Panc1 (cell line): Measurements from ENCODE around the gene TMEM91. TPM values are rescaled to one million over a fixed set of nuclear protein-coding genes. Genes with fewer than 3 reads are reported as not detected.

Source experiments
- ATAC-seq: fragments of 200-7000 bp; cut with Tn5 transposase; 2 replicates; pipeline ENCODE4 v1.9.1; 2020; ENCODE audit warnings: mild to moderate bottlenecking, moderate library complexity
- BruUV-seq: library from RNA; stranded (reverse); fragments of 400-500 nt; replicated peaks from 2 replicates; lab custom pipeline; 2021; lab: Mats Ljungman, UMichigan
- CTCF ChIA-PET: fragments of 300-600 bp; sonication (Branson Sonifier 250); formaldehyde crosslinking; loops from one replicate; lab custom pipeline; 2022; ENCODE audit warnings: antibody characterized with exemption; lab: Charles Lee
- POLR2A ChIA-PET: fragments of 300-600 bp; sonication (Branson Sonifier 250); formaldehyde crosslinking; loops from one replicate; lab custom pipeline; 2022; ENCODE audit warnings: antibody characterized with exemption; lab: Charles Lee
- DNase-seq: peaks from one replicate; pipeline ENCODE4 v3.0.0-alpha.2; 2010; ENCODE audit warnings: low read depth, low spot score
- H3K27ac ChIP-seq: 2 replicates; pipeline ENCODE4 v1.5.1; 2011; ENCODE audit warnings: mild to moderate bottlenecking, low read length, inconsistent platforms
- H3K27me3 ChIP-seq: fragments of 200-500 bp; sonication (Bioruptor generic); 2 replicates; pipeline ENCODE4 v1.6.0; 2014; ENCODE audit warnings: low read length, inconsistent platforms; ENCODE audit not compliant: control insufficient read depth, insufficient read depth
- H3K36me3 ChIP-seq: fragments of 200-500 bp; sonication (Bioruptor generic); 2 replicates; pipeline ENCODE4 v1.5.1; 2014; ENCODE audit warnings: inconsistent platforms, mild to moderate bottlenecking, low read length, moderate library complexity; ENCODE audit not compliant: control insufficient read depth, insufficient read depth
- H3K4me1 ChIP-seq: 2 replicates; pipeline ENCODE4 v1.5.1; 2011; ENCODE audit warnings: inconsistent platforms, mild to moderate bottlenecking, low read length, moderate library complexity; ENCODE audit not compliant: control insufficient read depth, insufficient read depth
- H3K4me3 ChIP-seq, 2 experiments: 2 replicates each; pipeline ENCODE4 v1.5.1; 2011 to 2012; ENCODE audit warnings: low read depth in 2 of 2, low read length in 2 of 2, mild to moderate bottlenecking in 2 of 2, inconsistent platforms in 1 of 2, moderate library complexity in 1 of 2
- H3K9me3 ChIP-seq: fragments of 200-500 bp; sonication (Bioruptor generic); 2 replicates; pipeline ENCODE4 v1.5.1; 2014; ENCODE audit warnings: low read depth, mild to moderate bottlenecking, inconsistent platforms, low read length, moderate library complexity; ENCODE audit not compliant: control insufficient read depth, insufficient read depth
- POLR2AphosphoS5 ChIP-seq: IDR thresholded peaks from 2 replicates; pipeline ENCODE4 v1.6.1; 2012; ENCODE audit warnings: mild to moderate bottlenecking, low read depth, low read length, moderate library complexity
- SIN3A ChIP-seq: IDR thresholded peaks from 2 replicates; pipeline ENCODE4 v1.6.1; 2012; ENCODE audit warnings: low read depth, mild to moderate bottlenecking, low read length, moderate library complexity, borderline replicate concordance; ENCODE audit not compliant: insufficient read depth
- TCF7L2 ChIP-seq: IDR thresholded peaks from 2 replicates; pipeline ENCODE4 v1.6.1; 2011; ENCODE audit warnings: mild to moderate bottlenecking, low read depth, low read length, inconsistent platforms
- in situ Hi-C: cut with HindIII; loops from 2 replicates; pipeline ENCODE4 v1.10.0; 2016; ENCODE audit warnings: low sequenced_read_pairs, low pct_unique_long_range_greater_than_20kb
- intact Hi-C: fragments of 100-400 bp; cut with micrococcal nuclease; formaldehyde crosslinking; loops from one replicate; pipeline ENCODE4 v1.10.0; 2022; ENCODE audit not compliant: unreplicated experiment
- total RNA-seq: library from RNA; stranded (reverse); gene quantifications from one replicate; pipeline ENCODE4 v1.2.1, GENCODE V29; 2021; ENCODE audit not compliant: unreplicated experiment
- TF ChIP-seq, protein P1 (sequence below), 2 experiments: IDR thresholded peaks; 2 replicates each; pipeline ENCODE4 v1.6.1; 2011 to 2012; ENCODE audit warnings: low read depth in 2 of 2, control low read depth in 1 of 2, low read length in 1 of 2, mild to moderate bottlenecking in 1 of 2, moderate library complexity in 1 of 2; ENCODE audit not compliant: insufficient read depth in 1 of 2
- TF ChIP-seq, protein P2 (sequence below): fragments of 450-650 bp; IDR thresholded peaks from 2 replicates; pipeline ENCODE4 v1.5.1; 2017; ENCODE audit warnings: mild to moderate bottlenecking

TMEM91 gene
- total RNA-seq, 1 experiment from 2014 or later = 4.4 TPM

DNA sequence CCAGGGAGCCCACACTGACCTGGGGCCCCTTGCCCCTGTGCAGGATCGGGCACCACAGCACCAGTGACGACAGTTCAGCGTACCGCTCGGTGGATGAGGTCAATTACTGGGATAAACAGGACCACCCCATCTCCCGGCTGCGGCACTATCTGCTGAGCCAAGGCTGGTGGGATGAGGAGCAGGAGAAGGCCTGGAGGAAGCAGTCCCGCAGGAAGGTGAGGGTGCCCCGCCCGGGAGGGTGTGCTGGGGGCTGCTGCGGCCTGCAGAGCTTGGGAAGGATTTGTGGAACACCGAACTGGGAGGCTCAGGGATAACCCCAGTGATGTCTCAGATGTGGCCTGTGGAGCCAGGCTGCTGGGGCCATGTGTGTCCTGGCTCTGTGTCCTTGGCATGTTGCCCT is 46.6 kb downstream of the TMEM91 start:
- no peaks in the 10 kb centered on the region for H3K36me3 ChIP-seq
- ChIA-PET POLR2A (no interaction called here), CTCF (no interaction called here)
- no peak for ATAC-seq
- H3K27ac ChIP-seq = no peak overlapping the region
- H3K4me1 ChIP-seq = no peaks in the 10 kb centered on the region
- no peaks in the 10 kb centered on the region for H3K9me3 ChIP-seq
- DNase-seq = no peak
- no peak for TF ChIP-seq SIN3A
- TF ChIP-seq, protein P1, sequence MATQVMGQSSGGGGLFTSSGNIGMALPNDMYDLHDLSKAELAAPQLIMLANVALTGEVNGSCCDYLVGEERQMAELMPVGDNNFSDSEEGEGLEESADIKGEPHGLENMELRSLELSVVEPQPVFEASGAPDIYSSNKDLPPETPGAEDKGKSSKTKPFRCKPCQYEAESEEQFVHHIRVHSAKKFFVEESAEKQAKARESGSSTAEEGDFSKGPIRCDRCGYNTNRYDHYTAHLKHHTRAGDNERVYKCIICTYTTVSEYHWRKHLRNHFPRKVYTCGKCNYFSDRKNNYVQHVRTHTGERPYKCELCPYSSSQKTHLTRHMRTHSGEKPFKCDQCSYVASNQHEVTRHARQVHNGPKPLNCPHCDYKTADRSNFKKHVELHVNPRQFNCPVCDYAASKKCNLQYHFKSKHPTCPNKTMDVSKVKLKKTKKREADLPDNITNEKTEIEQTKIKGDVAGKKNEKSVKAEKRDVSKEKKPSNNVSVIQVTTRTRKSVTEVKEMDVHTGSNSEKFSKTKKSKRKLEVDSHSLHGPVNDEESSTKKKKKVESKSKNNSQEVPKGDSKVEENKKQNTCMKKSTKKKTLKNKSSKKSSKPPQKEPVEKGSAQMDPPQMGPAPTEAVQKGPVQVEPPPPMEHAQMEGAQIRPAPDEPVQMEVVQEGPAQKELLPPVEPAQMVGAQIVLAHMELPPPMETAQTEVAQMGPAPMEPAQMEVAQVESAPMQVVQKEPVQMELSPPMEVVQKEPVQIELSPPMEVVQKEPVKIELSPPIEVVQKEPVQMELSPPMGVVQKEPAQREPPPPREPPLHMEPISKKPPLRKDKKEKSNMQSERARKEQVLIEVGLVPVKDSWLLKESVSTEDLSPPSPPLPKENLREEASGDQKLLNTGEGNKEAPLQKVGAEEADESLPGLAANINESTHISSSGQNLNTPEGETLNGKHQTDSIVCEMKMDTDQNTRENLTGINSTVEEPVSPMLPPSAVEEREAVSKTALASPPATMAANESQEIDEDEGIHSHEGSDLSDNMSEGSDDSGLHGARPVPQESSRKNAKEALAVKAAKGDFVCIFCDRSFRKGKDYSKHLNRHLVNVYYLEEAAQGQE (IDR thresholded peaks at IDR 0.05; ENCODE audit: insufficient read depth in 1 of 2, low read depth in 2 of 2, low read length in 1 of 2) = no peak
- TF ChIP-seq POLR2AphosphoS5 = no peak
- TF ChIP-seq TCF7L2 = no peak
- TF ChIP-seq, protein P2, sequence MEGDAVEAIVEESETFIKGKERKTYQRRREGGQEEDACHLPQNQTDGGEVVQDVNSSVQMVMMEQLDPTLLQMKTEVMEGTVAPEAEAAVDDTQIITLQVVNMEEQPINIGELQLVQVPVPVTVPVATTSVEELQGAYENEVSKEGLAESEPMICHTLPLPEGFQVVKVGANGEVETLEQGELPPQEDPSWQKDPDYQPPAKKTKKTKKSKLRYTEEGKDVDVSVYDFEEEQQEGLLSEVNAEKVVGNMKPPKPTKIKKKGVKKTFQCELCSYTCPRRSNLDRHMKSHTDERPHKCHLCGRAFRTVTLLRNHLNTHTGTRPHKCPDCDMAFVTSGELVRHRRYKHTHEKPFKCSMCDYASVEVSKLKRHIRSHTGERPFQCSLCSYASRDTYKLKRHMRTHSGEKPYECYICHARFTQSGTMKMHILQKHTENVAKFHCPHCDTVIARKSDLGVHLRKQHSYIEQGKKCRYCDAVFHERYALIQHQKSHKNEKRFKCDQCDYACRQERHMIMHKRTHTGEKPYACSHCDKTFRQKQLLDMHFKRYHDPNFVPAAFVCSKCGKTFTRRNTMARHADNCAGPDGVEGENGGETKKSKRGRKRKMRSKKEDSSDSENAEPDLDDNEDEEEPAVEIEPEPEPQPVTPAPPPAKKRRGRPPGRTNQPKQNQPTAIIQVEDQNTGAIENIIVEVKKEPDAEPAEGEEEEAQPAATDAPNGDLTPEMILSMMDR = no peak
- no TSS peak for BruUV-seq
- intact Hi-C loops = no loop called here
- H3K27me3 ChIP-seq = no peaks in the 10 kb centered on the region
- in situ Hi-C loops = no loop called here
- H3K4me3 ChIP-seq = no peak overlapping the region

DNA sequence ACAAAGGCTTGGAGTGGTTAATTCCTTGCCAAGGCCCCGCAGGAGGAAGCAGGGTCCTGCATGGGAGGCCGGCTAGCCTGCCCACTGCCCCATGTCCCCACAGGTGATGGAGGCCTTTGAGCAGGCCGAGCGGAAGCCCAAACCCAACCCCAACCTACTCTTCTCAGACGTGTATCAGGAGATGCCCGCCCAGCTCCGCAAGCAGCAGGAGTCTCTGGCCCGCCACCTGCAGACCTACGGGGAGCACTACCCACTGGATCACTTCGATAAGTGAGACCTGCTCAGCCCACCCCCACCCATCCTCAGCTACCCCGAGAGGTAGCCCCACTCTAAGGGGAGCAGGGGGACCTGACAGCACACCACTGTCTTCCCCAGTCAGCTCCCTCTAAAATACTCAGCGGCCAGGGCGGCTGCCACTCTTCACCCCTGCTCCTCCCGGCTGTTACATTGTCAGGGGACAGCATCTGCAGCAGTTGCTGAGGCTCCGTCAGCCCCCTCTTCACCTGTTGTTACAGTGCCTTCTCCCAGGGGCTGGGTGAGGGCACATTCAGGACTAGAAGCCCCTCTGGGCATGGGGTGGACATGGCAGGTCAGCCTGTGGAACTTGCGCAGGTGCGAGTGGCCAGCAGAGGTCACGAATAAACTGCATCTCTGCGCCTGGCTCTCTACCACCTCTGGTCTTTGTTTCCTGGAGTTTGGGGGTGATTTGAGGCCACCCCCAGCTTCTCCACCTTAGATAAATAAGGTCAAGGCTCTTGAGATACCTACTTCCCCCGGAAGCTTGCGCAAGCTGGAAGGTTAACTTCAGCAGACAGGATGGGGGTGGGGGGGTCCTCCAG is 48.2 kb downstream of the TMEM91 start:
- Histone ChIP-seq H3K4me1 (no peaks in the 10 kb centered on the region), H3K36me3 (no peaks in the 10 kb centered on the region), H3K4me3 (no peak overlapping the region), H3K27me3 (no peaks in the 10 kb centered on the region), H3K9me3 (no peaks in the 10 kb centered on the region), H3K27ac (no peak overlapping the region)
- ATAC-seq (no peak), DNase-seq (no peak)
- no peak for TF ChIP-seq TCF7L2
- no peak for TF ChIP-seq POLR2AphosphoS5
- TF ChIP-seq, protein P1 (IDR thresholded peaks at IDR 0.05; ENCODE audit: insufficient read depth in 1 of 2, low read depth in 2 of 2, low read length in 1 of 2) = no peak
- no peak for TF ChIP-seq SIN3A
- TF ChIP-seq, protein P2 = no peak
- in situ Hi-C loops = no loop called here
- intact Hi-C loops = no loop called here
- ChIA-PET CTCF (interaction anchor here (0.7 kb wide), 1 partner anchor 146 kb away, joined by 3 read pairs; no protein-coding TSS in a partner anchor), POLR2A (no interaction called here)
- no TSS peak for BruUV-seq
